ENCODE measurements around the gene C7orf25.

- no peak for TF ChIP-seq POLR2A (IDR thresholded peaks at IDR 0.05)
- TF ChIP-seq POLR2AphosphoS5 (IDR thresholded peaks at IDR 0.05) = no peak
Measured at GRCh38 chr7:42926204-42926603, 14.3 kb upstream of the C7orf25 start.
